KOPT-K1 (cell line): ENCODE measurements around the gene KPNA6.
"Not testable (repeated sequence)": the region's sequence is repeated elsewhere in the genome, so short reads cannot be mapped to it uniquely, and the experiment has no call there.

Experiments
- H3K27ac ChIP-seq: fragments of 200-600 bp; sonication (generic); 2 replicates; pipeline ENCODE4 v1.5.1; 2016; ENCODE audit warnings: antibody characterized with exemption, mild to moderate bottlenecking, low read depth, low read length; ENCODE audit not compliant: poor library complexity, severe bottlenecking
- H3K36me3 ChIP-seq: fragments of 200-600 bp; sonication (generic); 2 replicates; pipeline ENCODE4 v1.5.1; 2017; ENCODE audit warnings: antibody characterized with exemption, mild to moderate bottlenecking, low read length, moderate library complexity; ENCODE audit not compliant: insufficient read depth
- H3K9me3 ChIP-seq: fragments of 200-600 bp; sonication (generic); 2 replicates; pipeline ENCODE4 v1.5.1; 2017; ENCODE audit warnings: antibody characterized with exemption, low read length, mild to moderate bottlenecking; ENCODE audit not compliant: insufficient read depth, poor library complexity, severe bottlenecking

The KPNA6 gene

DNA sequence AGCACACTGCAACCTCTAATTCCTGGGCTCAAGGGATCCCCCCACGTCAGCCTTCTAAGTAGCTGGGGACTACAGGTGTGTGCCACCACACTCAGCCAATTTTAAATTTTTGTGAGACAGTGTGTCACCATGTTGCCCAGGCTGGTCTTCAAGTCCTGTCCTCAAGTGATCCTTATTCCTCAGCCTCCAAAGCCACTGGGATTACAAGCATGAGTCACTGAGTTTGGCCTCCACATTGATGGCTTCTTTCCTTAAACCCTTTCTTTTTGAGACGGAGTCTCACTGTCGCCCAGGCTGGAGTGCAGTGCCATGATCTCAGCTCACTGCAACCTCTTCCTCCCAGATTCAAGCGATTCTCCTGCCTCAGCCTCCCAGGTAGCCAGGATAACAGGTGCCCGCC is 7.6 kb downstream of the KPNA6 start:
- H3K36me3 ChIP-seq: peaks cover 16% of the 10 kb centered on the region
- H3K9me3 ChIP-seq: no peaks in the 10 kb centered on the region
- H3K27ac ChIP-seq: no peak overlapping the region

DNA sequence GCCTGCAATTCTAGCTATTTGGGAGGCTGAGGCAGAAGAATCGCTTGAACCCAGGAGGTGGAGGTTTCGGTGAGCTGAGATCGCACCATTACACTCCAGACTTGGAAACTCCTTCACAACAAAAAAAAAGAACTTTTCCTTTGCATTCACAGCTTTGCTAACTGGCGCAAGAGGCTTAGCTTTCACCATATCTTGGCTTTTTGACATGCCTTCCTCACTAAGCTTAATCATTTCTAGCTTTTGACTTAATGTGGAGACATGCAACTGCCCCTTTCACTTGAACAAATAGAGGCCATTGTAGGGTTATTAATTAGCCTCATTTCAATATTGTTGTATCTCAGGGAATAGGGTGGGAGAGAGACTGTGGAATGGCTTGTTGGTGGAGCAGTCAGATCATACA is 8.7 kb downstream of the KPNA6 start:
- Histone ChIP-seq H3K36me3 (peaks cover 14% of the 10 kb centered on the region), H3K27ac (no peak overlapping the region), H3K9me3 (no peaks in the 10 kb centered on the region)

- Histone ChIP-seq H3K9me3 (no peaks in the 10 kb centered on the region), H3K36me3 (no peaks in the 10 kb centered on the region), H3K27ac (no peak overlapping the region)
Observed at GRCh38 chr1:32122151-32122550, 14.3 kb downstream of the KPNA6 start.

DNA sequence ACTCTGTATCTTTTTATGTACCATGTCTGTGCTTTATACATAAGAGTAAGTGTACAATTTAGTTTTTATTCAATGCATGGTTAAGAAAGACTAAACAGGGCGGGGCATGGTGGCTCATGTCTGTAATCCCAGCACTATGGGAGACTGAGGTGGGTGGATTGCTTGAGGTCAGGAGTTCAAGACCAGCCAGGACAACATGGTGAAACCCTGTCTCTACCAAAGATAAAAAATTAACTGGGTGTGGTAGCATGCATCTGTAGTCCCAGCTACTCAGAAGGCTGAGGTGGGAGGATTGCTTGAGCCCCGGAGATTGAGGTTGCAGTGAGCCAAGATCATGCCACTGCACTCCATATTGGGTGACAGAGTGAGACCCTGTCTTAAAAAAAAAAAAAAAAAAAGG is 15.5 kb downstream of the KPNA6 start:
- H3K27ac ChIP-seq, H3K9me3 ChIP-seq: not testable (repeated sequence)

DNA sequence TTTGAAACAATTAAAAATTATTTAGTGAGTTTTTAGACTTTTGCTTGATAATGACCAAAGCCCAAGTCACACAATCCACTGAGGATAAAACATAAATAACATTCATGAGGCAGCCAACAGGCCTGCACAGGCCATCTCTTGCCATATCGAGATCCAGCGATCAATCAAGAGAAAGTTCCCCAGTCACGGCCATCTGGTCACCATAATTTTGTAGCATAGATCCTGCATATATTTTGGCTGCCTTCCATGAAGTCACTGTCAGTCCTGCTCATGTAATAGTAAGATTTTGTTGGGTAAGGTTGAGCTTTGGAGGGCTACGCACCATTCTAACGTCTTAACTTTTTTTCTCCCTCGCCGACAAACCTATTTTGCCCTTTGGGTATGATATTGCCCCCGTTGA is 17.5 kb downstream of the KPNA6 start:
- Histone ChIP-seq H3K27ac (no peak overlapping the region), H3K9me3 (no peaks in the 10 kb centered on the region), H3K36me3 (0 out of 2 replicates have a peak, but pooled peaks cover 7% of the 10 kb centered on the region)

More for the DNA sequence above, 15.5 kb downstream of the KPNA6 start:
- H3K36me3 ChIP-seq: not testable (repeated sequence)

DNA sequence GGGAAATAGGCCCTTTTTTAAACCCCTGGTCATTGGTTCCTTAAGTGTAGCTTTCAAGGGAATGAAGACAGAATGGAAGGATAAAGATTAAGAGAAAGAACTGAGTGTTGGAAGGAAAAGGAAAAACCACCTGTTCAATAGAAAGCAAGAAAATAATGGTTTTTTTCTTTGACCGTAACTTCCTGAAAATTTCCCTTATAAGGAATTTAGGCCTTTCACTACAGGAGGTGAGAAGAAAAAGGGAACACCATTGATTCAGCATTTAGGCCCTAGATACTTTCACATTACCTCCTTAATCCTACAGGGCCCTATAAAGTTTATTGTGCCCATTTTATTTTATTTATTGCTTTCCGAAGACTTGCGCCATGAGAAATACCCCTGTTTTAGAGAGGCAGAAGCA is 18.9 kb downstream of the KPNA6 start:
- Histone ChIP-seq H3K36me3 (peaks cover 10% of the 10 kb centered on the region; the same call in 1 of the 2 replicates), H3K9me3 (no peaks in the 10 kb centered on the region), H3K27ac (no peak overlapping the region)

DNA sequence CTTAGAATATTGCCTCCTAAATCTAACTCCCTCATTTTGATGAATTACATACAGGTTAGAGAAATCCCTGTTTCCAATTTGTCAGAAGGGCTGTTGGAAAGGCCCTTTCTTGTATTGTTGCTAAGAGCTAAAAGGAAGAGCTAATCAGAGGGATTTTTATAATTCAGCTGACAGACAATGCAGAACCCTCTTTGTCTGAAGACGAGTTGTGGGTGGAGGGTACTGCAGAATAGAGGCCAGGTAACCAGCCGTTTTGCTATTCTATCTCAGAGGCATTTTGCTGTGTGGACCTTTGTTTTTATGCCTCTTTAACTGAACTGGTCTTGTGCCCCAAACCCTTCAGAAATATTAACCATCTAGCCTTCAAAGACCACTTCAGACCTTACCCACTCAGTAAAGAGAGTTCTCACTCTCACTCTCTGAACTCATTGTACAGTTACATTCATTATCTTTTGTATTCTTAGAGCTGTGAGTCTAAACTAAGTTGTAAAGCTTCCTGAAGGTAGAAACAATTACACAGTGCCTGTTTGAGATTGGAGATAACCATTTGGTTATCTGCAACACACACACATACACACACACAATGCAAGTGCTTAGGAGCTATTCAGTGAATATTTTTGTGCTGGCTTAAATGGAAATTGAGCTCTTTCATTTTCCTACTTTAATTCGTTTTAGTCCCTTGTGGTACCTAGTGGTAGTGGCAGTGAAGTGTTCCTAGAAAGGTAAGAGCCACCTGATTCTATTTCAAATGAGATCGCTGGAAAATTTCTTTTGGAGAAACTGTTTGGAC is 19.7 kb downstream of the KPNA6 start:
- H3K9me3 ChIP-seq: no peaks in the 10 kb centered on the region
- no peak overlapping the region for H3K27ac ChIP-seq
- H3K36me3 ChIP-seq: peaks cover 16% of the 10 kb centered on the region; the same call in 1 of the 2 replicates

DNA sequence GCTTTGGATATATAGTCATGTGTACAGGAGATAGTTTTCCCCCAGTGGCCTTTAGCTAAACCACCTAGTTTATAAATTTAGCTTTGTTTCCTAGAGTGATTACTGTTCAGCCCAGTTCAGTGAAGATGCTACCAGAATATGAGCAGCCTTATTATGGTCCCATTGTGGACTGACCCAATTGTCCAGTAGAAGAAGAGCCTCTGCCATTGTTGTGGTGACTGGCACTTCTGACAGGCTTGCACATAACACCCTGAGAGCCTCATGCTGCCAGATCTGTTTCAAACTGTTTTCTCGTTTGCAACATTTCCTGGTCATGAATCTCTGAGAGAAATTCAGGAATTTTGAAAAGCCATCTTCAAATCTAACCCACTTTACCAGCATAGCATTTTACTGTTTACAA is 20.6 kb downstream of the KPNA6 start:
- Histone ChIP-seq H3K36me3 (peaks cover 18% of the 10 kb centered on the region; the same call in 1 of the 2 replicates), H3K9me3 (no peaks in the 10 kb centered on the region), H3K27ac (no peak overlapping the region)

DNA sequence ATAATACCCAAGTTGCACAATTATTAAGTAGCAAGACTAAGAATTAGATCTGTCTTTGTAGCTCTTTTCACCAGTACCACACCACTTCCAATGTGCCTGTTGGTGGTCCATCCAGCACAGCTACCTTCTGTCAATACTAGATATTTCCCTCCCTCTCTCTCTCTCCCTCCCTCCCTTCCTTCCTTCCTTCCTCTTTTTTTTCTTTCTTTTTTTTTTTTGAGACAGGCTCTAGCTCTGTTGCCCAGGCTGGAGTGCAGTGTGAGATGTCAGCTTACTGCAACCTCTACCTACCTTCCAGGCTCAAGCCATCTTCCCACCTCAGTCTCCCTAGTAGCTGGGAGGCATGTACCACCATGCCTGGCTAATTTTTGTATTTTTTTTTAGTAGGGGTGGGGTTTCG is 21.1 kb downstream of the KPNA6 start:
- Histone ChIP-seq H3K9me3 (no peaks in the 10 kb centered on the region), H3K27ac (no peak overlapping the region), H3K36me3 (peaks cover 21% of the 10 kb centered on the region; the same call in 1 of the 2 replicates)

- not testable (repeated sequence) for H3K9me3 ChIP-seq, H3K27ac ChIP-seq
- H3K36me3 ChIP-seq: peaks cover 25% of the 10 kb centered on the region; the same call in 1 of the 2 replicates
Observed at GRCh38 chr1:32133950-32134280, 26.1 kb downstream of the KPNA6 start.

- Histone ChIP-seq H3K27ac (no peak overlapping the region), H3K9me3 (no peaks in the 10 kb centered on the region), H3K36me3 (0 out of 2 replicates have a peak, but pooled peaks cover 13% of the 10 kb centered on the region)
Observed at GRCh38 chr1:32137111-32137510, 29.3 kb downstream of the KPNA6 start.

- 0 out of 2 replicates have a peak, but pooled peaks cover 4% of the 10 kb centered on the region for H3K36me3 ChIP-seq
- no peak overlapping the region for H3K27ac ChIP-seq
- no peaks in the 10 kb centered on the region for H3K9me3 ChIP-seq
Observed at GRCh38 chr1:32138965-32139364, 31.1 kb downstream of the KPNA6 start.

DNA sequence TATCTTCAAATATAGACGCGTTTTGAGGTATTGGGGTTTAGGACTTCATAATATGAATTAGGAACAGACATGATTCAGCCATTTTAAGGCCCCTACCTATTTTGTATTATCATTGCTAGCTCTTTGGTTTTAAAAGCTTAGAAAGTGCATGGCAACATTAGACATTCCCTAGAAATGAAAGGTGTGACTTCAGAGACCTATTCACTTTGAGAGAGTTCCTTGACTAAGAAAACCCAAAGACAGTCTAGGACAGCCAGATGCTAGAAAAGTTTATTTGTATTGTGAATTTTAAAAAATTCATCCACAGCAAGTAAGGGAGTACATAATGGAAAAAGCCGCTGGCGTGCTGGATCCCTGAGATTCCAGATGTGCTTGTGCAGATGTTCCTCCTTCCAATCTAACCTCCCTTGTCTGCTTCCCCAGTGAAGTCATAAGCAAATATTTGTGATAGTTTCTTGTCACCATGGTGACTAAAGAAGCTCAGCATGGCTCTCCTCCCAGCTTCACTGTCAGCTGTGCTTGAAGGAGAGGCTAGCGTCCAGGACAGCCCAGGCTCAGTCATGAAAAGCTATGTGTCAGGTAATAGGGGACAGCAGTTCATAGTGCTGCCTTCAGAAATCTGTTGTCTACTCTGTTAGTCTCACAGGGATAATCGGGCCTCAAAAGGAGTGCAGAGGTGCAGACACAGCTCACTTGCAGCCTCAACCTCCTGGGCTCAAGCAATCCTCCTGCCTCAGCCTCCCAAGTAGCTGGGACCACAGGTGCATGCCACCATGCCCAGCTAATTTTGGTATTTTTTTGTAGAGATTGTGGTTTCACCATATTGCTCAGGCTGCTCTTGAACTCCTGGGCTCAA is 34.8 kb downstream of the KPNA6 start:
- peaks cover 5% of the 10 kb centered on the region for H3K9me3 ChIP-seq
- H3K36me3 ChIP-seq: peaks cover 9% of the 10 kb centered on the region; the same call in 1 of the 2 replicates
- no peak overlapping the region for H3K27ac ChIP-seq

DNA sequence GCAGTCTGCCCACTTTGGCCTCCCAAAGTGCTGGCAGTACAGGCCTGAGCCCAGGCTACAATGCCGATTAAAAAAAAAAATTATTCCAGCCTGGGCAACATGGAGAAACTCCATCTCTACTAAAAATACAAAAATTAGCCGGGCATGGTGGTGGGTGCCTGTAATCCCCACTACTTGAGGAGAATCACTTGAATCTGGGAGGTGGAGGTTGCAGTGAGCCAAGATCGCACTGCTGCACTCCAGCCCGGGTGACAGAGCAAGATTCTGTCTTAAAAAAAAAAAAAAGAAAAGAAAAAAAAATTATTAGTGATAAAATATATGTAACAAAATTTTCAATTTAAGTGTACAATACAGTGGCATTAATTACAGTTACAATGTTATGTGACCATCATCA is 35.4 kb downstream of the KPNA6 start:
- not testable (repeated sequence) for H3K27ac ChIP-seq
- Histone ChIP-seq H3K9me3 (peaks cover 12% of the 10 kb centered on the region), H3K36me3 (peaks cover 15% of the 10 kb centered on the region)

- Histone ChIP-seq H3K36me3 (peaks cover 22% of the 10 kb centered on the region), H3K9me3 (peaks cover 18% of the 10 kb centered on the region), H3K27ac (no peak overlapping the region)
Observed at GRCh38 chr1:32144033-32144432, 36.2 kb downstream of the KPNA6 start.
